Astrocyte (in vitro differentiated cells and primary cell): ENCODE data around the gene PALMD. TPM values are rescaled to one million over a fixed set of nuclear protein-coding genes. Genes with fewer than 3 reads are reported as not detected.

ENCODE experiments used
- DNase-seq: peaks from one replicate; pipeline ENCODE4 v3.0.0-alpha.2; 2010; ENCODE audit warnings: low read depth
- FAIRE-seq: peaks from 2 replicates; lab custom pipeline; 2011; peaks lifted over from hg19 to GRCh38; lab: Jason Lieb, UNC
- H2AFZ ChIP-seq: 2 replicates; pipeline ENCODE4 v1.6.0; 2012; ENCODE audit warnings: low read depth, low read length, inconsistent platforms
- H3K27ac ChIP-seq: 2 replicates; pipeline ENCODE4 v1.5.1; 2011; ENCODE audit warnings: low read depth, low read length, inconsistent platforms
- H3K27me3 ChIP-seq: 2 replicates; pipeline ENCODE4 v1.6.0; 2011; ENCODE audit warnings: low read length, inconsistent platforms; ENCODE audit not compliant: insufficient read depth
- H3K36me3 ChIP-seq: 2 replicates; pipeline ENCODE4 v1.5.1; 2011; ENCODE audit warnings: low read length, inconsistent platforms; ENCODE audit not compliant: insufficient read depth
- H3K4me1 ChIP-seq: 2 replicates; pipeline ENCODE4 v1.5.1; 2011; ENCODE audit warnings: low read length, inconsistent platforms; ENCODE audit not compliant: insufficient read depth
- H3K4me2 ChIP-seq: 2 replicates; pipeline ENCODE4 v1.6.0; 2012; ENCODE audit warnings: low read length, inconsistent platforms
- H3K4me3 ChIP-seq: 2 replicates; pipeline ENCODE4 v1.5.1; 2011; ENCODE audit warnings: low read depth, mild to moderate bottlenecking, low read length, inconsistent platforms; ENCODE audit not compliant: insufficient read depth
- H3K79me2 ChIP-seq: 2 replicates; pipeline ENCODE4 v1.6.0; 2012; ENCODE audit warnings: mild to moderate bottlenecking, low read length, inconsistent platforms; ENCODE audit not compliant: insufficient read depth
- H3K9ac ChIP-seq: 2 replicates; pipeline ENCODE4 v1.6.0; 2012; ENCODE audit warnings: mild to moderate bottlenecking, low read length, inconsistent platforms
- H3K9me3 ChIP-seq: 2 replicates; pipeline ENCODE4 v1.5.1; 2012; ENCODE audit warnings: low read depth, mild to moderate bottlenecking, low read length, inconsistent platforms; ENCODE audit not compliant: insufficient read depth
- H4K20me1 ChIP-seq: 2 replicates; pipeline ENCODE4 v1.6.0; 2012; ENCODE audit warnings: low read length, inconsistent platforms; ENCODE audit not compliant: insufficient read depth
- H3K27ac Mint-ChIP-seq: one replicate; pipeline ENCODE4 v1.8.0; 2021; ENCODE audit warnings: mild to moderate bottlenecking, mixed read lengths; ENCODE audit not compliant: unreplicated experiment
- H3K27me3 Mint-ChIP-seq: one replicate; pipeline ENCODE4 v1.8.0; 2021; ENCODE audit warnings: low read depth, mixed read lengths; ENCODE audit not compliant: unreplicated experiment
- H3K36me3 Mint-ChIP-seq: one replicate; pipeline ENCODE4 v1.8.0; 2021; ENCODE audit warnings: low read depth, mixed read lengths; ENCODE audit not compliant: unreplicated experiment
- H3K4me1 Mint-ChIP-seq: one replicate; pipeline ENCODE4 v1.8.0; 2021; ENCODE audit warnings: low read depth, mixed read lengths; ENCODE audit not compliant: unreplicated experiment
- H3K4me3 Mint-ChIP-seq: one replicate; pipeline ENCODE4 v1.8.0; 2021; ENCODE audit warnings: mild to moderate bottlenecking, moderate library complexity, mixed read lengths; ENCODE audit not compliant: unreplicated experiment
- H3K9me3 Mint-ChIP-seq: one replicate; pipeline ENCODE4 v1.8.0; 2021; ENCODE audit warnings: mild to moderate bottlenecking, mixed read lengths; ENCODE audit not compliant: unreplicated experiment
- EZH2 ChIP-seq: IDR thresholded peaks from 2 replicates; pipeline ENCODE4 v1.6.1; 2012; ENCODE audit warnings: mild to moderate bottlenecking, low read length, inconsistent platforms; ENCODE audit not compliant: insufficient read depth
- total RNA-seq: library from RNA; stranded (reverse); gene quantifications from 2 replicates; pipeline ENCODE4 v1.2.1, GENCODE V29; 2021
- TF ChIP-seq, protein P1 (sequence below): IDR thresholded peaks from 2 replicates; pipeline ENCODE4 v1.5.1; 2011; ENCODE audit warnings: low read depth, mild to moderate bottlenecking, inconsistent platforms, low read length, moderate library complexity; ENCODE audit not compliant: insufficient read depth

PALMD gene
- total RNA-seq, 1 donor from 2014 or later = 0.41 TPM

GRCh38 chr1:99697580-99697979 lies 51.7 kb downstream of the PALMD start:
- no peak overlapping the region for H3K9ac ChIP-seq
- no peak for FAIRE-seq
- no peaks in the 10 kb centered on the region for H3K27me3 Mint-ChIP-seq

DNA sequence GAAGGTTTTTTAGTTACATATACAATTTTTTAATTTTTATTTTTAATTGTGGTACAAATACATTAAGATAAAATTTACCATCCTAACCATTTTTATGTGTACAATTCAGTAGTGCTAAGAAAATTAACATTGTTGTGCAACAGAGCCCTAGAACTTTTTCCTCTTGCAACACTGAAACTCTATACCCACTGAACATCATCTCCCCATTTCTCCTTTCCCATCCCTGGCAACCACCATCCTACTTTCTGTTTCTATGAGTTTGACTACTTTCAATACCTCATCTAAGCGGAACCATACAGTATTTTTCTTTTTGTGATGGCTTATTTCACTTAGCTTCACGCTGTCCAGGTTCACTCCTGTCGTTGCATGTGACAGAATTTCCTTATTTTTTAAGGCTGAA lies 54.1 kb downstream of the PALMD start:
- Mint-ChIP-seq H3K9me3 (no peaks in the 10 kb centered on the region), H3K4me1 (no peaks in the 10 kb centered on the region), H3K36me3 (no peaks in the 10 kb centered on the region), H3K27ac (no peak overlapping the region), H3K4me3 (no peak overlapping the region), H3K27me3 (no peaks in the 10 kb centered on the region)
- Histone ChIP-seq H3K4me3 (no peak overlapping the region), H3K9me3 (no peaks in the 10 kb centered on the region), H4K20me1 (no peaks in the 10 kb centered on the region), H3K36me3 (no peaks in the 10 kb centered on the region), H3K27me3 (no peaks in the 10 kb centered on the region), H3K4me2 (no peak overlapping the region), H3K4me1 (no peaks in the 10 kb centered on the region), H3K9ac (no peak overlapping the region), H3K79me2 (no peaks in the 10 kb centered on the region), H3K27ac (no peak overlapping the region), H2AFZ (no peak overlapping the region)
- DNase-seq (no peak), FAIRE-seq (no peak)
- TF ChIP-seq EZH2 = no peak
- TF ChIP-seq, protein P1, sequence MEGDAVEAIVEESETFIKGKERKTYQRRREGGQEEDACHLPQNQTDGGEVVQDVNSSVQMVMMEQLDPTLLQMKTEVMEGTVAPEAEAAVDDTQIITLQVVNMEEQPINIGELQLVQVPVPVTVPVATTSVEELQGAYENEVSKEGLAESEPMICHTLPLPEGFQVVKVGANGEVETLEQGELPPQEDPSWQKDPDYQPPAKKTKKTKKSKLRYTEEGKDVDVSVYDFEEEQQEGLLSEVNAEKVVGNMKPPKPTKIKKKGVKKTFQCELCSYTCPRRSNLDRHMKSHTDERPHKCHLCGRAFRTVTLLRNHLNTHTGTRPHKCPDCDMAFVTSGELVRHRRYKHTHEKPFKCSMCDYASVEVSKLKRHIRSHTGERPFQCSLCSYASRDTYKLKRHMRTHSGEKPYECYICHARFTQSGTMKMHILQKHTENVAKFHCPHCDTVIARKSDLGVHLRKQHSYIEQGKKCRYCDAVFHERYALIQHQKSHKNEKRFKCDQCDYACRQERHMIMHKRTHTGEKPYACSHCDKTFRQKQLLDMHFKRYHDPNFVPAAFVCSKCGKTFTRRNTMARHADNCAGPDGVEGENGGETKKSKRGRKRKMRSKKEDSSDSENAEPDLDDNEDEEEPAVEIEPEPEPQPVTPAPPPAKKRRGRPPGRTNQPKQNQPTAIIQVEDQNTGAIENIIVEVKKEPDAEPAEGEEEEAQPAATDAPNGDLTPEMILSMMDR = no peak

More at GRCh38 chr1:99697580-99697979, 51.7 kb downstream of the PALMD start:
- DNase-seq = no peak
- TF ChIP-seq, protein P1 = no peak
- no peak for TF ChIP-seq EZH2
- no peak overlapping the region for H3K27ac ChIP-seq
- H4K20me1 ChIP-seq = no peaks in the 10 kb centered on the region
- H3K27ac Mint-ChIP-seq = no peak overlapping the region
- H3K9me3 Mint-ChIP-seq = no peaks in the 10 kb centered on the region
- H3K4me3 ChIP-seq = no peak overlapping the region
- no peaks in the 10 kb centered on the region for H3K9me3 ChIP-seq
- H3K4me1 Mint-ChIP-seq = no peaks in the 10 kb centered on the region
- no peaks in the 10 kb centered on the region for H3K4me1 ChIP-seq
- H2AFZ ChIP-seq = no peak overlapping the region
- no peaks in the 10 kb centered on the region for H3K36me3 Mint-ChIP-seq
- no peak overlapping the region for H3K4me3 Mint-ChIP-seq
- H3K36me3 ChIP-seq = no peaks in the 10 kb centered on the region
- no peaks in the 10 kb centered on the region for H3K27me3 ChIP-seq
- H3K4me2 ChIP-seq = no peak overlapping the region
- H3K79me2 ChIP-seq = no peaks in the 10 kb centered on the region

DNA sequence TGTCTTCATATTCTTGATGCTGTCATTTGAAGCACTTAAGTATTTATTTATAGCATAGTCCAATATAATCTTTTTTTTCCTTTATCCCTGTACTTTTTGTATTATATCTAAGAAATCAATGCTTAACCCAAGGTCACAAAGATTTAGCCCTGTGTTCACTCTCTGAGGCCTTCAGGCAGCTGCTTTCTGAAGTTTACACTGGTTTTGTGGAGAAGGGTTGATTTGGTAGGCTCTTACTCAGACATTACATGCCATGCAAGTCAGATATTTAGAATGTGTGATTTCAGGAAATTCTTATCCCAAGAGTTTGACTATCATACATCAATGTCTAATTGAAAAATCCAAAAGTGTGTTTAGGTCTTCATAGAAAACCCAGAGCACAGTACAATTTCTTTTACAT lies 56.3 kb downstream of the PALMD start:
- no peaks in the 10 kb centered on the region for H3K27me3 ChIP-seq
- FAIRE-seq (no peak), DNase-seq (no peak)
- no peaks in the 10 kb centered on the region for H3K36me3 ChIP-seq
- Mint-ChIP-seq H3K4me3 (no peak overlapping the region), H3K4me1 (no peaks in the 10 kb centered on the region), H3K27ac (no peak overlapping the region), H3K36me3 (no peaks in the 10 kb centered on the region), H3K27me3 (no peaks in the 10 kb centered on the region), H3K9me3 (no peaks in the 10 kb centered on the region)
- H4K20me1 ChIP-seq = no peaks in the 10 kb centered on the region
- no peaks in the 10 kb centered on the region for H3K9me3 ChIP-seq
- no peak overlapping the region for H3K9ac ChIP-seq
- no peak overlapping the region for H2AFZ ChIP-seq
- H3K27ac ChIP-seq = no peak overlapping the region
- no peak overlapping the region for H3K4me3 ChIP-seq
- no peak overlapping the region for H3K4me2 ChIP-seq
- no peak for TF ChIP-seq EZH2
- TF ChIP-seq, protein P1 = no peak
- no peaks in the 10 kb centered on the region for H3K79me2 ChIP-seq
- no peaks in the 10 kb centered on the region for H3K4me1 ChIP-seq
